Inferior parietal cortex (tissue), 1 donor: ENCODE data around the gene PTH1R.

ENCODE experiments used
- DNase-seq: peaks from one replicate; pipeline ENCODE4 v3.0.0-alpha.2; 2016; ENCODE audit errors: extremely low spot score

Gene PTH1R

DNA sequence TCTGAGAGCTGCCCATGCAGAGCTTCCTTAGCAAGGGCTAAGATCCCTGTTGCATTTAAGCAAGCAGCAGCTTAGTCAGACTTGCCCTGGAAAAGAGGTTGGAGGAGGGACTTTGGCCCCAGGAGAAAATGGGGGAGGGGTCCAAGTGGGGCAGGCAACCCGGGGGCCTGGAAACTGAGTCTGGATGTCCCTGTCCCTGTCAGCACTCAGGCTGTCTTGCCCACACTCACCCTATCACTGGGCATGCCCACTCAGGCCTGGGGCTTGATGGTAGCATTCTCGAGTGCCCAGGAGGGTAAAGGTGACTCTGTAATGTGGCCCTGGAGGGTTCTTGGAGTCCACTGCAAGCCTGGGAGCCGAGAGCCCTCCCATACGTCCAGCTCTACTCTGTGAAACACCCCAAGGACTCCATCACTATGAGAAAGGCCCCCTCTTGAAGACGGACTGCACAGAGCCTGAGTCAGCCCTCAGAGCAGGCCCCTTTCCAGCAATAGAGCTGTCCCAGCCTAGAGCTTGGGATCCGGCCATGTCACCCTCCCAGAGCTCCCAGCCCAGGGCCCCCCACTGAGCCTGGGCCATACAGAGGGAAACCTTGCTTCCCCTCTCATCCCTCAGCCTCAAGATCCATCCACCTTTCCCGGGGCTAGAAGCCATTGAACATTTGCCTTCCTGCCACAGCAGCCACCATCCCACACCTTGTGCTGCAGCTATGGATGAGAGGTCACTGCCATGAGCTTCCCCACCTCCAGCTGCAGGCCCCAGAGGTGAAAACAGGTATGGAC lies 27.6 kb upstream of the PTH1R start:
- DNase-seq: no peak

DNA sequence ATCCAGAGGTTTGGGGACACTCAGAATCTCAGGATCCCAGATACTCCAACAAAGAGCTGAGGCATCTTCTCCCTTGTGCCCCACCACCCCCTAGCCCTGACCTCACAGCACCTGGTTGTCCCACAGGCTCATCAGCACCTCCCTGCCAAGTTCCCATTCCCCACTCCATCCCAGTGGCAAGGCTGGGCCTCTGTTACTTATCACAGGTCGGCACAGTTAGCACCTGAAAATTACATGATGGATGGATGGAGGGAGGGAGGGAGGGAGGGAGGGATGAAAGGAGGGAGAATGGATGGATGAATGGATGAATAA lies 27.1 kb upstream of the PTH1R start:
- DNase-seq: no peak

DNA sequence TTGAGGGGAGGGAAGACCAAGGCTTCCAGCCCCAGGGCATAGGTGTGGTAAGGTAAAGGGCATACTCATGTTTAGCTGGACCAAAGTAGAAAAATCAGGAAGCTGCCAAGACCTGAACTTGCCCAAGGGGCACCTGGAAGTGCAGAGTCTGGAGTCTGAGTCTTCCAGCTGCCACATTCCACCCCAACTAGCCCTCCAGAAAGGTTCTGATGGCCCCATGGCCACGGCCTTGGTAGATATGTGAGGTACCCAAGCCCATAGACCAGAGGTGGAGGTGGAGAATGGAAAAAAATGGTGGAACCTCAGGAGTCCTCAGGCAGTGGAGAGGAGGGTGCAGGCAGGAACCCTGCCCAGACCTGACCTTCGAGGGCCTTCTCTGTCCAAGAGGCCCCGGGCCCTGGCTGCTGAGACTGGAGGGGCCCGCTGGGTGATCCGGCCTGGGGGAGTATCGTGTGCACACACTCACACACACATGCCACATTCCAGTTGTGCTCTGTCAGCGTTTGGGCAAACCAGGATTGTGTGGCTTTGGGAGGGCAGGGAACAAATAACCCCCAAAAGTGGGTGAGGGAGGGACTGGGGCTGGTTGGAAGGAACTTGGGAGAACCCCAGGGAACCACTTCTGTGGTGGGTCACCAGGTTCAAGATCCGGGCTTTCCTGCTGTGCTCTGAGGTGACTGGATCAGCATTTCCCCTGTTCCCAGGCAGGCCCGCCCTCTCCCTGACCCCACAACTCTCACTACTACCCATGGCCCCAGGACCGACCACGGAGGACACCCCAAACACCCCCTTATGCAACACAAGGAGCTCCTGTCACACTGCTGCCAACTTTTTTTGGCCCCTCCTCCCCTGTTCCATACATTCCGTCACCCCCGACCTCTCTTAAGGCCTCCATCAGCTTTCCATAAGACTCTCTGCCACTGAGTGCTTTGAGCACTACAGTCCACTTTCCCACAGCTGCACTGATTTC lies 25.9 kb upstream of the PTH1R start:
- DNase-seq: no peak

DNA sequence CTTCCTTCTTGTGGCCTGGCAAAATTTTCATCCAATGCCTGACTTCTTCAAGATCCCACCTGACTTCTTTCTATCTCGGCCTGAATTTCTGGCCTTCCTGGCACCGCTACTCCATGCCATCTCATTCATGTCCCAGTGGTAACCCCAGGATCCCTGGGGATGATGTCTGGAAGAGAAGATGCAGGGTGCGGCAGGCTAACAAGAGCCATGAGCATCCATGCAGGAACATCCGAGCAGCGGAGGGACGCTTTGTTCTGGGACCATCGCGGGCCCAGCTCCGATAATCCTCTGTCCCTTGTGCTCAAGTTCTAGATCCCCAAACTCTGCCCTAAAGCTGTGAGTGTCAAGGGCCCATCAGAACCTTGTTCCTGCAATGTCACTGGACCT lies 25.2 kb upstream of the PTH1R start:
- no peak for DNase-seq

DNA sequence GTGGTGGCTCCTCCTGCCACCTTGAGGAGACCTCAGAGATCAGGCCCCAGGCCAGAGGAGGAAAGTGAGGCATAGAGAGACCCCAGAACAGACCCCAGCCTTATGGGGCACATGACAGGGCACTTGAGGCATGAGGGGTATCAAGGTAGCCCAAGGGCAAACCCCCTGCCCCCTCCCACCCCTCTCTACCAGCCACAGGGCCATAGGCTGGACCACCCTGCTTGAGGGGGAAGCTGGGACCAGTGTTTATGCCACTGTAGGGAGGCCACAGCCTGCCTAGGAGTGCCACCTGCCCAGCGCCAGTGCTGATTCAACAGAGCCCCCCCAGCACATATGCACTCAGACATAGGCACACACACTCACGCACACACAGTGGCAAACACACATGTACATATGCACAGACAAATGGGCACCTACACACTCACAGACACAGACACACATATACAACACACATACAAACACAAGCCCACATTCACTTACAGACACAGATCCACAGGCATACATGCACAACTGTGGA lies 24.6 kb upstream of the PTH1R start:
- DNase-seq: no peak

DNA sequence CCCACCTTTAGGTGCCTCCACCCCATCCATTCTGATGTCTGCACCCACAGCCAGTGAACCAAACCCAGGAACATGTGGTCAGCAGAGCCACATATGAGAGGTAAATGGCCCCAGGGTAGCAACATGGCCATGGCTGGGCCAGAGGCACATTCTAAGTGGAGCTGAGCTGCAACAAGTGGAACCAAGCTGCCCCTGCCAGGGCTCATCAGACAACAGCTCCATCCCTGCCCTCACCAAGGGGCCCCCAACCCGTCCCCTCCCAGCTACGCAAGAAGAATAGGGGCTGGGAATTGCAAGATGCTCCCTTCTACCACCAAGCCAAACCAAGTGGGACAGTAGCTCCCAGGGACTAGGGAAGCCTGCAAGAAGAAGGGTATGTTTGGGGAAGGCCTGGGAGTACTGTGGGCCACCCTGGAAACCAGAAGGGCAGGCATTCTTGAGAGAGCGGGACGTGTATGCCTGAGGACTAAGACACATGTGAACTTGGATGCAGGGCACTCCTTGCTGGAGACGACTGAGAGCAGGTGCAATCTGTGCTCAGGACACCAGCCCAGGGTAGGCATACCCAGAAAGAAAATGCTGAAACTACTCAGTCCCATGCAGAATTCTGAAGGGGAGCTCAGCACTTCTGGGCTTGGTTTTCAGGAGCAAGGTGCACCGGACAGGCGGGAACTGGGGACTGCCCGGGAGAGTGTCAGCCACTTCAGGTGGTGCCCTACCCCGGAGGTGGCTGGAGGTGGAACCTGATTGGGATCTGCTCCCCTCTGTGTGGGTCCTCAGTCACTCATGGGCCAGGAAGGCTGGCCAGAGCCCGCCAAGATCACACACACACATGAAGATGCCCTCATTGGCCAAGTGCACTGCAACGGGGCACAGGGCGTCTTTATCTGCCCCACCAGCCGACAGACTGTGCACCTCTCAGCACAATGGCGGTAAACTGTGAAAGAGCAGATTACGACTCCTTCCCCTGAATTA lies 23.8 kb upstream of the PTH1R start:
- DNase-seq: no peak

DNA sequence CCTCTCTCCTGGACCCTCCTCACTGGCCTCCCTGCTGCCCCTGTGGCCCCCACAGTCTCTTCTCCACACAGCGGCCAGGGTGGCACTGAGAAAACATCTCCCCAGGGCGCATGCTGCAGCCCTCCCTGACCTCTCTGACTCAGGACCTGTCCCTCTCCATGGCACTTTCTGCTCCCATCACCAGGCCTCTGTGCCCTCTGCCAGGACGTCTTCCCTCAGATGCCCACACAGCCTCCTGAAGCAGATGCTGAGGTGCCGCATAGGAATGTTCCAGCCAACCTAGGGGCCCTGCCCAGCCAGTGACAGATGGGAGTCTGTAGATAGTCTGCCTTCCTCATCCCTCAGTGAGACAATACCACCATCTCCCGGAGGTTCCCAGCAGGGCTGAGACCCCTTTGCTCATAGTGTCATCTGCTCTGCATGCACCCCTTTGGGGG lies 22.9 kb upstream of the PTH1R start:
- no peak for DNase-seq

DNA sequence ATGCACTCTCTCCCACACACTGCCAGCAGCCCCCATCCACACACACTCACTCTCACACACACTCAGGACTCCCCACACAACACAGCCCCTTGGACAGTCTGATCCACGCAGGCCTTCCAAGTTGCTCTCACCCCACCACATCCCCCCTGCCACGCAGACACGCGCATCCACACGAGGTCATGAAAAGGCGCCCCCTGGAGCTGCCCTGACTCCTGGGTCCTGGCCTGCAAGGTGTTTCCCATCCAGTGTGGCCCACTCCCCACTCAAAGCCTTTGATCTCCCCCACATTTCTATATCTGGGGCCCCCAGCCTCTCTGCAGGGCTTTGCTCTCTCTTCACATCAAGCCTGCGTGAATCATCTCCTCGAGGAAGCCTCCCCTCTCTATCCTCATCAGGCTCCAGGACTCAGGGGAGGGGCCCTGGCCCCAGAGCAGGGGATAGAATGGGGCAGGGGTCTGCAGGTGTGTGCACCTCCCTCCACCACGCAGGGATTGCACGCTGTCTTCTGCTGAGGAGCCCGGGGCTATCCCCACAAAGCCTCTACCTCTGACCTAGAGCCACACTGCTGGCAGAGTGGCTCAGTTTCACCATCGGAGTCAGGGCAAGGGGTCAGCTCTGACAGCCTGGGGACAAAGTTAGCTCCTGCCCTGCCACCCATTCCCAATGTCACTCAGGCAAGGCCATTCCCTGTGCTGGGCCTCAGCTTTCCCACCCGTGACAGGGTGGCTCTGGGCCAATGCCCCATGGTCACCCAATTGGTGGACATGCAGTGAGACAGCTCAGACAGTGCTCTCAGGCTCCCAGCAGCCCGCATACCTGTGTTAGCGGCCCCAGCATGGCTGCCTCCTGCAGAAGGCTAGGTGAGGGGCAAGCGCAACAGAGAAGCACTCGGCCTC lies 20.7 kb upstream of the PTH1R start:
- DNase-seq: no peak

DNA sequence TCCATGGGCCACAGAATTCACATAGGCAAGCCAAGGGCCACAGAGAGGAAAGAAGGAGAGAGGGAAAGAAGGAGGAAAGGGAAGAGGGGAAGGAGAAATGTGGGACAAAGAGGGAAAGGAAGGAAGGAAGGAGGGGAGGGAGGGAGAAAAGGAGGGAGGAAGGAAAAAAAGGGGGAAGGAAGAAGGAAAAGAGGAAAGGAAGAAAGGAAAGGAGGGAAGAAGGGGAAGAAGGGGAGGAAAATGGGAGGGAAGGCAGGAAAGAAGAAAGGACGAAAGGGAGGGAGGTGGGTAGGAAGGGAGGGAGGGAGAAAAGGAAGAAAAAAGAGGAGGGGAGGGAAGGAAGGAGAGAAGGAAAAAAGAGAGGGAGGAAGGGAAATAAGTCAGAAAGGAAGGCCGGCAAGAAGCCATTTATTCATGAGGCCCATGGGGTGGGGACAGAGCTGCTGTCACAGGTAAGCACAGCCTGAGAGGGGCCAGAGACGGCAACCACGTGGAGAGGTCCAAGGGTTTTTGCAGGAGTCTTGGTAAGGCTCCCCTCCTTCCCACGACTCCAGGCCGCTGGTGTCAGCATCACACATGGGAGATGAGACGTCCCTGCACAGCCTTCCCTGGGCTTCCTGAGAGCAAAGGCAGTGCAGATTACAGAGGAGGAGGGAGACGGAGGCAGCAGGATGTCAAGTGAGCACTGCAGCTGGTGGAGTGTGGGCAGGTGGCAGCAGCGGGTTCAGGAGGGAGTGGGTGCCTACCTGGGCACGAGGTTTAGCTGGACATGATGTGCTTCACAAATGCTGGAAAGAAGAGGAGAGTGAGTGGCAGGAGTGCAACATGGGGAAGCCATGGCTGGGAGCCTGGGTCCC lies 19.8 kb upstream of the PTH1R start:
- no peak for DNase-seq

DNA sequence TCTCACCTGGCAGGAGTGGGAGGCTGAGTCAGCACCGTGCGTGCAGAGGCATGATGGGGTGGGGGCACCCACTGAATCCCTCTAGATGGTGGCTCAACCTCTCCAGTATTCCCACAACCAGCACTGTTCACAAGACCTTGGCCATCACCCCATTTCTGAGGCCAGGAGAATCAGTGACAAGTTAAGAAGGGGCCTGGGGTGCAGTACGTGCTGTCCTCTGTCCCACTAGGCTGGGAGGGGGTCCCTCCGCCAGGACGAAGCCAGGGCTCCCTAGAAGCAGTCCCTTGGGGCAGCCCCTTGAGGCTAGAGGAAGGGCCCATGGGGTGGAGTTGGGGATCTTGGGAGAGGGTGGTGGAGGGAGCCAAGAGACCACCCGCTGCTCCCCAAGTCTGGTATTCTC lies 19.1 kb upstream of the PTH1R start:
- DNase-seq: no peak

DNA sequence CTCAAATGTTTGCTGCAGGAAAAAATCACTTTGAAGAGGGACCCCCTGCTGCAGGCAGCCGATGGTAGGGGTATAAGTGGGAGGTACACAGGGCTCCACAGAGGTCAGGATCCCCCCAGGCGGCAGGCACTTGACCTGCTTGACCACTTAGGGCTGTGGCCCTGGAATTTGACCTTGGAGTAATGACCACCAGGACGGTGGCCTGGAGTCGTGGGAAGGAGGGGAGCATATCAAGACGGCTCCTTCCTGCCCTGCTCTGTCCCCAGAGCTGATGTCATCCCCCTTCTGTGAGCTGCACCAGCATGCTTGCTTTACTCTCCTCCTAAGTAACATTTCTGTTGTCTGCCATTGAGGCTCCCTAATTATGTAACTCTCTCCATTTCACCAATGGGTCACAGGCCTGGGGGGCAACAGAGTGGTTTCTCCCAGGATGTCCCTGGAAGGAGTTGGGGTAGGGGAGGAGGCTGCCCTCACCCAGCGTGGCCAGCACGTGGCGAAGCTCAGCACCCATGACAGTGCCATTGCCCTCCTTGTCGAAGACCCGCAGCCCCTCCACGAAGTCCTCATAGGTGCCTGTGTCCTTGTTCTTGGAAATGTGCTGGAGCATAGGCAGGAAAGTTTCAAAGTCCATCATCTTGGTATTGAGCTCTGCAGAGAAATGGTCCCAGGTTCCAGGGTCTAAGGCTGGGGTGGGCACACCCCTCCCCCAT lies 18.4 kb upstream of the PTH1R start:
- no peak for DNase-seq

DNA sequence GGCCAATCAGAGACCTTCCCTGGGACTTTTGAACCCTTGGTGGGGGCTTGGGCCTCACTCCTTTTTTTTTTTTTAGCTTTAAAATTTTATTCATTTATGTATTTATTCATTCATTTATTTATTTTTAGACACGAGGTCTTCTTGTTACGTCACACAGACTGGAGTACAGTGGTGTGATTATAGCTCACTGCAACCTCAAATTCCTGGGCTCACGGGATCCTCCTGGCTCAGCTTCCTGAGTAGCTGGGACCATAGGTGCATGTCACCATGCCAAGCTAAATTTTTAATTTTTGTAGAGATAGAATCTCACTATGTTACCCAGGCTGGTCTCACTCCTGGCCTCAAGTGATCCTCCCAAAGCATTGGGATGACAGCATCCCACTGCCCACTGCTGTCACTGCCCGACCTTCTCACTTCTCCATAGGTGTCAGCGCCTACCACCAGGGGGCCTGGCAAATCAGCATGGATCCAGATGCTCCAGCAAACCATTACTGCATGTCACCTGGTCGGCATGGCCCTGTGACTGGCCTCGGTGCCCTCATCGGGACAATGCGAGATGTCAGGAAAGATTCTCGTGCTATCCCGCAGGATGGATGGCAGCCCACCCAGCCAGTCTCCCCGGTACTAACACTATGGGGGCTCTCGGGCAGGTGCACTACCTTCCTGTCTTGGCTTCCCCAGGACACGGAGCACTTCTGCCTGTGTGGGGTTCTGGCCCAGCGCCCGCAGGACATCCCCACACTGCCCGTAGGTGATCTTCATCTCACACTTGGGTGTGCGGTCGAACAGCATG lies 17.3 kb upstream of the PTH1R start:
- DNase-seq: no peak

DNA sequence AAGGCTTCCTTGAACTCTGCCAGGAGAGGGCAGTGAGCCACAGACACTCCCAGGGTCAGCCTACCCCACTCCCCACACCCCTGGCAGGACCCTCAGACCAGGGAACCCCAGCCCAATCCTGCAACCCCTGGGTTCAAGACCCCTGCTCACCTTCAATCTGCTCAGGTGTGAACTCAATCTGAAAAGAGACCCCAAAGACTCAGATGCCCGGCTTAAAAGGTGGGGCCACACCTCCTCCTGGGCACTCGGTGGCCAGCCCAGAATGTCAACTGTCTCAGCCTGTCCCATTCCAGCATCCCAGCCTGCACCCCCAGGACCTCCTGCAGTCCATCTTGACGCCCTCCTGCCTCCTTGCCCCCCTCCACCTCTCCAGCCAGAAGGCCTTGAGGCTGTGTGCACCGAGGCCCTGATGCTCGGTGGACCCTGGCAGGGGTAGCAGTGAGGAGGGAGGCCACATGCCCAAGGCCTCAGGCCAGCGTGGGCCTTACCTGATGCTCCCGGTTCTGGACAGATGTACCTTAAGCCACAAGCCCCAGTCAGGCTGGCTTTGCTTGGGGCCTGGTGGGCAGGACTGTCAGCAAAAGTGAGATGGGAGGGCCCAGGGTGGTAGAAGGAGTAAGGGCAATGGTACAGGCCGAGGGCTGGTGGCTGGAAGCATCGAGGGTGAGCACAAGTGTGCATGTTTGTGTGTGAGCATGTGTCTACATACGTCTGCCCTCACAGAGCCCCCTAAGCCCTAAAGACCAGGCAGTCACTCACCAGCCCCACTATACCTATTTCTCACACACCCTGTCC lies 16.5 kb upstream of the PTH1R start:
- DNase-seq: no peak

DNA sequence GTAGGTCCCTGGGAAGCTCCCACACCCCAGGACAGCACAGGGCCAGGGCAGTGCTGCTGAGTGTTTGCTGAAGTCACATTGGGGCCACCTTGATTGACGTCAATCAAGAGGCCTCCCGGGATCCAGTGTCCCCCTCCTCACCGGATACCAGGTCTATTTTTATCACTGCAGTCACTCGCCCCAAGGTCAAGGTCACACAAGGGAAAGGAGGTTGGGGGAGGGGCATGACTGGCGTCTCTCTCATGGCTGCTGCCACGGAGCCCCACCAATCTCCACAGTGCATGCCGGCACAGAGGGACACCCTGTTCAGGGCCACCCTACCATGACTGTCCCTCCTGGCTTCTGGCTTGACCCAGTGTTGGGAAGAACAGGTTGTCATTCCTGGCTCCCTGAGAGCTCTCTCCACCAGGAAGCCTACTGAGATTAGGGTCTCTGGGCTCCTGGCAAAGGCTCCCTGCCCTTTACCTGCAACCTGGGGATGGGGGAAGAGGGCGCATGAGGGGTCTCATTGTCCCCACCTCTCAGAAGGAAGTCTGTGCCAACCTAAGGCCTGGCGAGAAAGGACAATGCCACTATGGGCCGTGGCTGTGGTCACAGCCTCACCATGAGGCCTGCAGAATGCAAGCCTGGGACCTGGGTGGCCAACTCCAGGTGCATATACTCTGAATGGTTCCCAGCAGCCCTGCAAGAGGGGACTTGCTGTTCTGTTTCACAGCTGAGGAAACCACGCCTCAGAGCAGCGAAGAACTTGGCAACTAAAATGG lies 15.7 kb upstream of the PTH1R start:
- no peak for DNase-seq

DNA sequence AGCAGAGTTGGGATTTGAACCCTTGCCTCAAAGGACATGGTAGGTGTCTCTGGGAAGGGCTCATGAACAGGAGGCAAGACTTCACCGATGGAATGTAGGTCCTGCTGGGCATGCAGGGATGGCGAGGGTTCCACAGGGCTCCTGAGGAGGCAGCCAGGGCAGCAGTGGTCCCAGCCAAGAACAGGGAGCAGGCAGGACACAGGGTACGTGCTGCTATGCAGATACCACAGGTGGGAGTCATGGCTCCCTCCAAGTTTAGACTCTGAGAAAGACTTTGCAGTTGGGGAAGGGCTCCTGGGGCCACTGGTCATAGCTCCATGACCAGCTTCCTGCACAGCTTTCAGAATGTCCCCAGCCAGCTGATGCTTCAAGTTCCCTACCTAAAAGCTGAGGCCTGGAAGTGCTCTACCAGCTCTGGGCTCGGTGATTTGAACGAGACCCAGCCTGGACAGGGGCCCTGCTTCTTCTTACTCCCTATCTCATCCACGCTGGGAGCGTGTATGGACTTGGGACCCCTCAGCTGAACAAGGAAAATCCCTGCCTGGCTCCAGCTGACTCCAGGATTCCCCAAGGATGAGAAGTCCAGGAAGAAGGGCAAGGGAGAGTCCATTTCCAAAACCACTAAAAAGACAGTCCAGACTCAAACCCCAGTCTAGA lies 15.0 kb upstream of the PTH1R start:
- no peak for DNase-seq

DNA sequence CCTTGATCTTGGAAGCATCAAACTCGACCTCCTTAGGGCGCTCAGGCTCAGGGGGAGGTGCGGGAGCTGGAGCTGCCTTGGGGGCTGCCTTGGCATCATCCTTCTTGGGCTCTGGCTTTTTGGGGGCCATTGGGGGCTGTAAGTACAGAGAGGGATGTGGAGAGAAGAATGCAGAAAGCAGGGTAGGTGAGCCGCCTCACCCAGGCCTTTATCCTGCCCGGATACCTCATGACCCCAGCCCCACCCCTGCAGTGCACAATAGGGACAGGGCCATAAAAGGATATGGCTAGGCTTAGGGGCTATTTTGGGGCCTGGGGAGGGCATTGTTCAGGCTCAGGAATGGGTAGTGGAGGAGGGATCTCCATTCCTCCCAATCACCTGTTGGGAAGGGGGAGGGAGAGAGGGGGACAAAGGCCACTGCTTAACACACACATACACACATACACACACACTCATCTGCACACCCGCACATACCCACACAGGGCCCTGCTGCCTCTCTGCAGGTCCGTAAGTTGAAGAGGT lies 14.2 kb upstream of the PTH1R start, which contains the start of gene MYL3:
Gene MYL3 (minus strand): TSS at position 184 of the 522 bp plus-strand sequence. CDS start 54 bp downstream, at position 130.
- no peak for DNase-seq
